Measurements from ENCODE around the gene WASF3. TPM values are rescaled to one million over a fixed set of nuclear protein-coding genes. Genes with fewer than 3 reads are reported as not detected.

Gene WASF3
- total RNA-seq, 1 experiment from 2014 or later, result 2.6 TPM

- Histone ChIP-seq H3K9ac (ENCODE audit: low read length) (no peak overlapping the region), H2AFZ (ENCODE audit: low read length) (no peak overlapping the region), H3K4me1 (ENCODE audit: insufficient read depth, low read length) (no peaks in the 10 kb centered on the region), H3K9me2 (replicated peaks; ENCODE audit: low read length) (no peaks in the 10 kb centered on the region), H3K9me3 (ENCODE audit: low read length) (no peaks in the 10 kb centered on the region), H3K27ac (ENCODE audit: low read length) (no peak overlapping the region), H3K79me2 (ENCODE audit: low read length) (no peaks in the 10 kb centered on the region), H3K27me3 (ENCODE audit: low read length) (peaks cover 34% of the 10 kb centered on the region), H3F3A (ENCODE audit: low read length, unreplicated experiment) (no peaks in the 10 kb centered on the region), H3K4me2 (ENCODE audit: low read length) (no peak overlapping the region), H4K20me1 (ENCODE audit: low read length) (no peaks in the 10 kb centered on the region), H3K36me3 (ENCODE audit: low read depth, low read length) (no peaks in the 10 kb centered on the region), H3K4me3 (ENCODE audit: low read length) (no peak overlapping the region)
- no peak for DNase-seq
- ChIA-PET POLR2A (ENCODE audit: unreplicated experiment) (no interaction called here), CTCF (no interaction called here)
- TF ChIP-seq CTCF (conservative IDR thresholded peaks at IDR 0.05; ENCODE audit: low read depth, low read length) (no peak), EZH2 (IDR thresholded peaks at IDR 0.05; ENCODE audit: low read length, unreplicated experiment) (no peak), EZH2phosphoT487 (IDR thresholded peaks at IDR 0.05; ENCODE audit: borderline replicate concordance, low read length) (no peak)
- no TSS peak for BruUV-seq (replicated peaks)
- intact Hi-C loops (cut with micrococcal nuclease), result no loop called here
- no peak for ATAC-seq
Measured at GRCh38 chr13:26526702-26527216, 30.7 kb upstream of the WASF3 start.

DNA sequence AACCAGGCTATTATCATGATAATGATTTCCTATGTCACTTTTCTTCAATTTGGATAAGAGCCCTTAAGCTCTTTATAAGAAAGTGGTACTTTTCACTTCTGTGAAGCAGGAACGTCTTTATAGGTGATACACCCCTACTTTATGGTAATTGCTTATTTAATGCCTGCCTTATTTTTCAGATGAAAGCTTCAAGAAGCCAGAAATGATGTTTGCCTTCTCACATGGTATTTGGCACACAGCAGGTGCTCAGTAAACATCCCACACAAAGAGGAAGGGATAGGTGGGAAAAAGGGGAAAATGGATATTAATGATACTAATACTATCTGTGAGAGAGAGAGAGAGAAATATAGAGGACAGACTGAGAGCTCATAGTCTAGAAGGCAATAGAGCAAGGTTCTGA, 29.0 kb upstream of the WASF3 start:
- H3K4me1 ChIP-seq (ENCODE audit: insufficient read depth, low read length), result no peaks in the 10 kb centered on the region
- H3K9me3 ChIP-seq (ENCODE audit: low read length), result no peaks in the 10 kb centered on the region
- H3K36me3 ChIP-seq (ENCODE audit: low read depth, low read length), result no peaks in the 10 kb centered on the region
- H3F3A ChIP-seq (ENCODE audit: low read length, unreplicated experiment), result no peaks in the 10 kb centered on the region
- H3K4me2 ChIP-seq (ENCODE audit: low read length), result no peak overlapping the region
- intact Hi-C loops (cut with micrococcal nuclease), result no loop called here
- ATAC-seq, result no peak
- ChIA-PET POLR2A (ENCODE audit: unreplicated experiment) (no interaction called here), CTCF (no interaction called here)
- H3K9me2 ChIP-seq (replicated peaks; ENCODE audit: low read length), result no peaks in the 10 kb centered on the region
- H2AFZ ChIP-seq (ENCODE audit: low read length), result no peak overlapping the region
- no peak overlapping the region for H3K4me3 ChIP-seq (ENCODE audit: low read length)
- DNase-seq, result no peak
- no peaks in the 10 kb centered on the region for H4K20me1 ChIP-seq (ENCODE audit: low read length)
- no peak overlapping the region for H3K9ac ChIP-seq (ENCODE audit: low read length)
- no peak overlapping the region for H3K27ac ChIP-seq (ENCODE audit: low read length)
- peaks cover 24% of the 10 kb centered on the region; the same call in 1 of the 2 replicates for H3K27me3 ChIP-seq (ENCODE audit: low read length)
- BruUV-seq (replicated peaks), result no TSS peak
- no peaks in the 10 kb centered on the region for H3K79me2 ChIP-seq (ENCODE audit: low read length)
- TF ChIP-seq EZH2 (IDR thresholded peaks at IDR 0.05; ENCODE audit: low read length, unreplicated experiment), result no peak
- no peak for TF ChIP-seq CTCF (conservative IDR thresholded peaks at IDR 0.05; ENCODE audit: low read depth, low read length)
- no peak for TF ChIP-seq EZH2phosphoT487 (IDR thresholded peaks at IDR 0.05; ENCODE audit: borderline replicate concordance, low read length)

DNA sequence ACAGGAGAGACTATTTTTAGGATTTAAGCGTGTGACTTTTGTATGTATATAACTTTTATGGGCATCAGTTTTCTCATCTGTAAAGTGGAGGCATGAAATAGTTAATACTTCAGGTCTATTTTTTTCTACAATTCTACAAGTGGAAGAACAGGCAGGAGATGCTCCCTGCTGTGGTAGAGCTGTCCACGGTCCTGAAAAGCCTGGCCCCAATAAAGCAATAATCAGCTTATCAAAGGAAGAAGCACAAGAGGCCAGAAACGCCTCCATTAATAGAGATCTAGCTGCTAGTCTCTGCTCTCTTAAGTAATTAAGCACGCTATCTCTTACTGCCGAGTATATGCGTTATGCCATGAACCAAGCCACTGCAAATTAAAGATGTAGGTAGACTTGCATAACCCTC, 28.0 kb upstream of the WASF3 start:
- Histone ChIP-seq H2AFZ (ENCODE audit: low read length) (no peak overlapping the region), H3K4me1 (ENCODE audit: insufficient read depth, low read length) (no peaks in the 10 kb centered on the region), H3K9ac (ENCODE audit: low read length) (no peak overlapping the region), H3K79me2 (ENCODE audit: low read length) (no peaks in the 10 kb centered on the region), H3K9me3 (ENCODE audit: low read length) (no peaks in the 10 kb centered on the region), H3K4me3 (ENCODE audit: low read length) (no peak overlapping the region), H3K27ac (ENCODE audit: low read length) (no peak overlapping the region), H3F3A (ENCODE audit: low read length, unreplicated experiment) (no peaks in the 10 kb centered on the region), H3K36me3 (ENCODE audit: low read depth, low read length) (no peaks in the 10 kb centered on the region), H4K20me1 (ENCODE audit: low read length) (no peaks in the 10 kb centered on the region), H3K27me3 (ENCODE audit: low read length) (peaks cover 24% of the 10 kb centered on the region; the same call in 1 of the 2 replicates), H3K9me2 (replicated peaks; ENCODE audit: low read length) (no peaks in the 10 kb centered on the region), H3K4me2 (ENCODE audit: low read length) (no peak overlapping the region)
- ChIA-PET CTCF (no interaction called here), POLR2A (ENCODE audit: unreplicated experiment) (no interaction called here)
- peak; percentile 60 for DNase-seq
- BruUV-seq (replicated peaks), result no TSS peak
- ATAC-seq, result no peak
- intact Hi-C loops (cut with micrococcal nuclease), result no loop called here
- TF ChIP-seq EZH2 (IDR thresholded peaks at IDR 0.05; ENCODE audit: low read length, unreplicated experiment) (no peak), CTCF (conservative IDR thresholded peaks at IDR 0.05; ENCODE audit: low read depth, low read length) (no peak), EZH2phosphoT487 (IDR thresholded peaks at IDR 0.05; ENCODE audit: borderline replicate concordance, low read length) (no peak)

All from PC-3 (cell line).